Measurements from ENCODE around the gene KANSL3.

DNA sequence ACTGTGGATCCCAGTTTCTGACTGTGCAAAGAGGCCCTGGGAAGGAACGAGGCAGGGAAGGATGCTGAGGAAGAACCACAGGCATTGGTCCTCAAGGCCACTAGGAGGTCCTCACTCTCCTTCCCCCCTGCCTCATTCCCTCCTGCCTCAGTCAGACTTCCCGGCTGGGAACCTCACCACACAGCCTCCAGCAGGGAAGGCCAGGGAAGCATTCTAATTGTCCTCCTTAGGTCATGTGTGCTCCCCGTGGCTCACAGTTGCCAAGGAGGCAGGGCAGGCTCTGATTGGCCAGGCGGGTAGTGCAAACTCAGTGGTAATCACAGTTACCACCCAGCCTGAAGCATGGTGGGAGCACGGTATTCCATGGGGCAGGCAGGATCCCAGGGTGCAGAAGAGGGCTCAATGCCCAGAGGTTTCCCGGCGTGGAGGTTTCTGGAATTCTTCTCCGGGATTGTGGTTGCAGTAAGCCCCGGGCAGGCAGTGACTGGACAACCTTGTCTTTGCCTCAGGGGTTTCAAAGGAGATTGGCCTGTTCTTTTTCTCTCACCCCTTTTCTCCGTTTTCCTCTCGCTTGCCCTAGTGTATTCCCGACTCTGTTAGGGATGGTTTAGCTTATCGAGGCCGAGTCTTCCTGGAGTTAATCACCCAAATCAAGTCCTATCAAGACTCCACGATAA lies 31.6 kb upstream of the KANSL3 start:
- TF ChIP-seq, protein P1, sequence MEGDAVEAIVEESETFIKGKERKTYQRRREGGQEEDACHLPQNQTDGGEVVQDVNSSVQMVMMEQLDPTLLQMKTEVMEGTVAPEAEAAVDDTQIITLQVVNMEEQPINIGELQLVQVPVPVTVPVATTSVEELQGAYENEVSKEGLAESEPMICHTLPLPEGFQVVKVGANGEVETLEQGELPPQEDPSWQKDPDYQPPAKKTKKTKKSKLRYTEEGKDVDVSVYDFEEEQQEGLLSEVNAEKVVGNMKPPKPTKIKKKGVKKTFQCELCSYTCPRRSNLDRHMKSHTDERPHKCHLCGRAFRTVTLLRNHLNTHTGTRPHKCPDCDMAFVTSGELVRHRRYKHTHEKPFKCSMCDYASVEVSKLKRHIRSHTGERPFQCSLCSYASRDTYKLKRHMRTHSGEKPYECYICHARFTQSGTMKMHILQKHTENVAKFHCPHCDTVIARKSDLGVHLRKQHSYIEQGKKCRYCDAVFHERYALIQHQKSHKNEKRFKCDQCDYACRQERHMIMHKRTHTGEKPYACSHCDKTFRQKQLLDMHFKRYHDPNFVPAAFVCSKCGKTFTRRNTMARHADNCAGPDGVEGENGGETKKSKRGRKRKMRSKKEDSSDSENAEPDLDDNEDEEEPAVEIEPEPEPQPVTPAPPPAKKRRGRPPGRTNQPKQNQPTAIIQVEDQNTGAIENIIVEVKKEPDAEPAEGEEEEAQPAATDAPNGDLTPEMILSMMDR (conservative IDR thresholded peaks at IDR 0.05; ENCODE audit: low read depth in 2 of 2) = no peak
- TF ChIP-seq EZH2 (IDR thresholded peaks at IDR 0.05; ENCODE audit: low read depth, unreplicated experiment) = no peak
- TF ChIP-seq ZNF331 (CRISPR knock-in tag; IDR thresholded peaks at IDR 0.05; ENCODE audit: low read depth) = no peak
- no peak for TF ChIP-seq JUNB (IDR thresholded peaks at IDR 0.05; ENCODE audit: unreplicated experiment)
- no peak for TF ChIP-seq EZH2phosphoT487 (IDR thresholded peaks at IDR 0.05; ENCODE audit: unreplicated experiment)
- TF ChIP-seq ZNF114 (CRISPR knock-in tag; IDR thresholded peaks at IDR 0.05) = no peak
- no peak for TF ChIP-seq STAT1 (IDR thresholded peaks at IDR 0.05; ENCODE audit: unreplicated experiment)
- no peak for TF ChIP-seq CREB1 (CRISPR knock-in tag; IDR thresholded peaks at IDR 0.05; ENCODE audit: low read depth)
- TF ChIP-seq, protein P2, sequence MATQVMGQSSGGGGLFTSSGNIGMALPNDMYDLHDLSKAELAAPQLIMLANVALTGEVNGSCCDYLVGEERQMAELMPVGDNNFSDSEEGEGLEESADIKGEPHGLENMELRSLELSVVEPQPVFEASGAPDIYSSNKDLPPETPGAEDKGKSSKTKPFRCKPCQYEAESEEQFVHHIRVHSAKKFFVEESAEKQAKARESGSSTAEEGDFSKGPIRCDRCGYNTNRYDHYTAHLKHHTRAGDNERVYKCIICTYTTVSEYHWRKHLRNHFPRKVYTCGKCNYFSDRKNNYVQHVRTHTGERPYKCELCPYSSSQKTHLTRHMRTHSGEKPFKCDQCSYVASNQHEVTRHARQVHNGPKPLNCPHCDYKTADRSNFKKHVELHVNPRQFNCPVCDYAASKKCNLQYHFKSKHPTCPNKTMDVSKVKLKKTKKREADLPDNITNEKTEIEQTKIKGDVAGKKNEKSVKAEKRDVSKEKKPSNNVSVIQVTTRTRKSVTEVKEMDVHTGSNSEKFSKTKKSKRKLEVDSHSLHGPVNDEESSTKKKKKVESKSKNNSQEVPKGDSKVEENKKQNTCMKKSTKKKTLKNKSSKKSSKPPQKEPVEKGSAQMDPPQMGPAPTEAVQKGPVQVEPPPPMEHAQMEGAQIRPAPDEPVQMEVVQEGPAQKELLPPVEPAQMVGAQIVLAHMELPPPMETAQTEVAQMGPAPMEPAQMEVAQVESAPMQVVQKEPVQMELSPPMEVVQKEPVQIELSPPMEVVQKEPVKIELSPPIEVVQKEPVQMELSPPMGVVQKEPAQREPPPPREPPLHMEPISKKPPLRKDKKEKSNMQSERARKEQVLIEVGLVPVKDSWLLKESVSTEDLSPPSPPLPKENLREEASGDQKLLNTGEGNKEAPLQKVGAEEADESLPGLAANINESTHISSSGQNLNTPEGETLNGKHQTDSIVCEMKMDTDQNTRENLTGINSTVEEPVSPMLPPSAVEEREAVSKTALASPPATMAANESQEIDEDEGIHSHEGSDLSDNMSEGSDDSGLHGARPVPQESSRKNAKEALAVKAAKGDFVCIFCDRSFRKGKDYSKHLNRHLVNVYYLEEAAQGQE (IDR thresholded peaks at IDR 0.05; ENCODE audit: unreplicated experiment) = no peak
- no peak for TF ChIP-seq POLR2AphosphoS5 (IDR thresholded peaks at IDR 0.05; ENCODE audit: low read depth)
- TF ChIP-seq, protein P3, sequence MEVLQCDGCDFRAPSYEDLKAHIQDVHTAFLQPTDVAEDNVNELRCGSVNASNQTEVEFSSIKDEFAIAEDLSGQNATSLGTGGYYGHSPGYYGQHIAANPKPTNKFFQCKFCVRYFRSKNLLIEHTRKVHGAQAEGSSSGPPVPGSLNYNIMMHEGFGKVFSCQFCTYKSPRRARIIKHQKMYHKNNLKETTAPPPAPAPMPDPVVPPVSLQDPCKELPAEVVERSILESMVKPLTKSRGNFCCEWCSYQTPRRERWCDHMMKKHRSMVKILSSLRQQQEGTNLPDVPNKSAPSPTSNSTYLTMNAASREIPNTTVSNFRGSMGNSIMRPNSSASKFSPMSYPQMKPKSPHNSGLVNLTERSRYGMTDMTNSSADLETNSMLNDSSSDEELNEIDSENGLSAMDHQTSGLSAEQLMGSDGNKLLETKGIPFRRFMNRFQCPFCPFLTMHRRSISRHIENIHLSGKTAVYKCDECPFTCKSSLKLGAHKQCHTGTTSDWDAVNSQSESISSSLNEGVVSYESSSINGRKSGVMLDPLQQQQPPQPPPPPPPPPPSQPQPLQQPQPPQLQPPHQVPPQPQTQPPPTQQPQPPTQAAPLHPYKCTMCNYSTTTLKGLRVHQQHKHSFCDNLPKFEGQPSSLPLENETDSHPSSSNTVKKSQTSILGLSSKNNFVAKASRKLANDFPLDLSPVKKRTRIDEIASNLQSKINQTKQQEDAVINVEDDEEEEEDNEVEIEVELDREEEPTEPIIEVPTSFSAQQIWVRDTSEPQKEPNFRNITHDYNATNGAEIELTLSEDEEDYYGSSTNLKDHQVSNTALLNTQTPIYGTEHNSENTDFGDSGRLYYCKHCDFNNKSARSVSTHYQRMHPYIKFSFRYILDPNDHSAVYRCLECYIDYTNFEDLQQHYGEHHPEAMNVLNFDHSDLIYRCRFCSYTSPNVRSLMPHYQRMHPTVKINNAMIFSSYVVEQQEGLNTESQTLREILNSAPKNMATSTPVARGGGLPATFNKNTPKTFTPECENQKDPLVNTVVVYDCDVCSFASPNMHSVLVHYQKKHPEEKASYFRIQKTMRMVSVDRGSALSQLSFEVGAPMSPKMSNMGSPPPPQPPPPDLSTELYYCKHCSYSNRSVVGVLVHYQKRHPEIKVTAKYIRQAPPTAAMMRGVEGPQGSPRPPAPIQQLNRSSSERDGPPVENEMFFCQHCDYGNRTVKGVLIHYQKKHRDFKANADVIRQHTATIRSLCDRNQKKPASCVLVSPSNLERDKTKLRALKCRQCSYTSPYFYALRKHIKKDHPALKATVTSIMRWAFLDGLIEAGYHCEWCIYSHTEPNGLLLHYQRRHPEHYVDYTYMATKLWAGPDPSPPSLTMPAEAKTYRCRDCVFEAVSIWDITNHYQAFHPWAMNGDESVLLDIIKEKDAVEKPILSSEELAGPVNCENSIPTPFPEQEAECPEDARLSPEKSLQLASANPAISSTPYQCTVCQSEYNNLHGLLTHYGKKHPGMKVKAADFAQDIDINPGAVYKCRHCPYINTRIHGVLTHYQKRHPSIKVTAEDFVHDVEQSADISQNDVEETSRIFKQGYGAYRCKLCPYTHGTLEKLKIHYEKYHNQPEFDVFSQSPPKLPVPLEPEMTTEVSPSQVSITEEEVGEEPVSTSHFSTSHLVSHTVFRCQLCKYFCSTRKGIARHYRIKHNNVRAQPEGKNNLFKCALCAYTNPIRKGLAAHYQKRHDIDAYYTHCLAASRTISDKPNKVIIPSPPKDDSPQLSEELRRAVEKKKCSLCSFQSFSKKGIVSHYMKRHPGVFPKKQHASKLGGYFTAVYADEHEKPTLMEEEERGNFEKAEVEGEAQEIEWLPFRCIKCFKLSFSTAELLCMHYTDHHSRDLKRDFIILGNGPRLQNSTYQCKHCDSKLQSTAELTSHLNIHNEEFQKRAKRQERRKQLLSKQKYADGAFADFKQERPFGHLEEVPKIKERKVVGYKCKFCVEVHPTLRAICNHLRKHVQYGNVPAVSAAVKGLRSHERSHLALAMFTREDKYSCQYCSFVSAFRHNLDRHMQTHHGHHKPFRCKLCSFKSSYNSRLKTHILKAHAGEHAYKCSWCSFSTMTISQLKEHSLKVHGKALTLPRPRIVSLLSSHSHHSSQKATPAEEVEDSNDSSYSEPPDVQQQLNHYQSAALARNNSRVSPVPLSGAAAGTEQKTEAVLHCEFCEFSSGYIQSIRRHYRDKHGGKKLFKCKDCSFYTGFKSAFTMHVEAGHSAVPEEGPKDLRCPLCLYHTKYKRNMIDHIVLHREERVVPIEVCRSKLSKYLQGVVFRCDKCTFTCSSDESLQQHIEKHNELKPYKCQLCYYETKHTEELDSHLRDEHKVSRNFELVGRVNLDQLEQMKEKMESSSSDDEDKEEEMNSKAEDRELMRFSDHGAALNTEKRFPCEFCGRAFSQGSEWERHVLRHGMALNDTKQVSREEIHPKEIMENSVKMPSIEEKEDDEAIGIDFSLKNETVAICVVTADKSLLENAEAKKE (CRISPR knock-in tag; IDR thresholded peaks at IDR 0.05) = no peak
